GM21529 (cell line): ENCODE measurements around the gene CEBPZ.
"Not testable (repeated sequence)": the region's sequence is repeated elsewhere in the genome, so short reads cannot be mapped to it uniquely, and the experiment has no call there.

Experiments
- ATAC-seq: cut with Tn5 transposase; IDR thresholded peaks from one replicate; pipeline ENCODE4 v1.9.1; 2021; ENCODE audit not compliant: unreplicated experiment

Gene CEBPZ

GRCh38 chr2:37231241-37232130 lies at the start of gene CEBPZ, which contains the start of gene NDUFAF7:
CEBPZ (minus strand) TSS chr2:37231596; CDS start chr2:37231567, 29 bp downstream.
NDUFAF7 (plus strand) TSS chr2:37231658; CDS start chr2:37231706, 48 bp downstream.
- ATAC-seq, result peak; percentile 96

GRCh38 chr2:37276291-37276690 lies 44.9 kb upstream of the CEBPZ start:
- ATAC-seq, result no peak

GRCh38 chr2:37274359-37274965 lies 43.1 kb upstream of the CEBPZ start:
- no peak for ATAC-seq

GRCh38 chr2:37271376-37272067 lies 40.1 kb upstream of the CEBPZ start:
- ATAC-seq, result no peak

GRCh38 chr2:37268111-37268510 lies 36.7 kb upstream of the CEBPZ start:
- no peak for ATAC-seq

- ATAC-seq, result no peak
Measured at GRCh38 chr2:37267685-37268084, 36.3 kb upstream of the CEBPZ start.

GRCh38 chr2:37263839-37264238 lies 32.4 kb upstream of the CEBPZ start:
- no peak for ATAC-seq

- ATAC-seq, result no peak
Measured at GRCh38 chr2:37262522-37262921, 31.1 kb upstream of the CEBPZ start.

- no peak for ATAC-seq
Measured at GRCh38 chr2:37250869-37251740, 19.7 kb upstream of the CEBPZ start.

- no peak for ATAC-seq
Measured at GRCh38 chr2:37246205-37246604, 14.8 kb upstream of the CEBPZ start.

- ATAC-seq, result no peak
Measured at GRCh38 chr2:37244755-37245154, 13.4 kb upstream of the CEBPZ start.

- ATAC-seq, result peak; percentile 88
Measured at GRCh38 chr2:37244017-37244416, 12.6 kb upstream of the CEBPZ start.

- no peak for ATAC-seq
Measured at GRCh38 chr2:37243435-37243834, 12.0 kb upstream of the CEBPZ start.

GRCh38 chr2:37232131-37232933 lies 936 bp upstream of the CEBPZ start:
- peak; percentile 5 for ATAC-seq

- no peak for ATAC-seq
Measured at GRCh38 chr2:37230581-37230980, 815 bp downstream of the CEBPZ start.

GRCh38 chr2:37228788-37229187 lies 2.6 kb downstream of the CEBPZ start:
- ATAC-seq, result no peak

GRCh38 chr2:37226863-37227262 lies 4.5 kb downstream of the CEBPZ start:
- no peak for ATAC-seq

GRCh38 chr2:37225129-37225528 lies 6.3 kb downstream of the CEBPZ start:
- ATAC-seq, result not testable (repeated sequence)

GRCh38 chr2:37224063-37224462 lies 7.3 kb downstream of the CEBPZ start:
- no peak for ATAC-seq

- ATAC-seq, result no peak
Measured at GRCh38 chr2:37223131-37223530, 8.3 kb downstream of the CEBPZ start.
